H1 (cell line): ENCODE results near the gene TNFAIP8L3. TPM values are rescaled to one million over a fixed set of nuclear protein-coding genes. Genes with fewer than 3 reads are reported as not detected.

Experiments
- CTCF ChIA-PET: fragments of 300-600 bp; sonication (Branson Sonifier 250); formaldehyde crosslinking; loops from one replicate; lab custom pipeline; 2021; ENCODE audit not compliant: partially characterized antibody; lab: Charles Lee
- POLR2A ChIA-PET: fragments of 300-600 bp; sonication (Branson Sonifier 250); formaldehyde crosslinking; loops from one replicate; lab custom pipeline; 2021; ENCODE audit warnings: inconsistent platforms; ENCODE audit not compliant: partially characterized antibody; lab: Charles Lee
- DNase-seq, 2 experiments: peaks; one replicate each; pipeline versions ENCODE4 v3.0.0 to v3.0.0-alpha.2; 2010 to 2022; ENCODE audit warnings: low spot score in 2 of 2, low read depth in 1 of 2, mixed read lengths in 1 of 2
- FAIRE-seq: peaks from 2 replicates; lab custom pipeline; 2011; peaks lifted over from hg19 to GRCh38; lab: Jason Lieb, UNC
- H2AFZ ChIP-seq: 2 replicates; pipeline ENCODE4 v1.8.1; 2012; ENCODE audit warnings: low read length, inconsistent platforms
- H2AK5ac ChIP-seq: 2 replicates; pipeline ENCODE4 v1.6.1; 2013; ENCODE audit warnings: low read depth, low read length
- H2BK120ac ChIP-seq: replicated peaks from 2 replicates; pipeline ENCODE3; 2013; ENCODE audit warnings: low read depth, low read length, inconsistent platforms
- H2BK12ac ChIP-seq: 2 replicates; pipeline ENCODE4 v1.6.1; 2013; ENCODE audit warnings: low read depth, low read length
- H2BK15ac ChIP-seq: 2 replicates; pipeline ENCODE4 v1.6.1; 2013; ENCODE audit warnings: low read length
- H2BK20ac ChIP-seq: 2 replicates; pipeline ENCODE4 v1.6.1; 2013; ENCODE audit warnings: low read length
- H2BK5ac ChIP-seq: 2 replicates; pipeline ENCODE4 v1.6.1; 2013; ENCODE audit warnings: low read depth, low read length
- H3K14ac ChIP-seq: 2 replicates; pipeline ENCODE4 v1.6.1; 2013; ENCODE audit warnings: inconsistent platforms; ENCODE audit not compliant: insufficient read length
- H3K18ac ChIP-seq: 2 replicates; pipeline ENCODE4 v1.6.1; 2013; ENCODE audit warnings: low read length; ENCODE audit errors: extremely low read depth
- H3K23ac ChIP-seq: 2 replicates; pipeline ENCODE4 v1.6.1; 2013; ENCODE audit warnings: inconsistent platforms; ENCODE audit not compliant: insufficient read length
- H3K23me2 ChIP-seq: 2 replicates; pipeline ENCODE4 v1.6.1; 2013; ENCODE audit warnings: low read depth, low read length
- H3K27ac ChIP-seq: 2 replicates; pipeline ENCODE4 v1.6.1; 2011; ENCODE audit warnings: low read depth, low read length, inconsistent platforms
- H3K27me3 ChIP-seq, 4 experiments: replicated peaks in 1 of 4; 1 replicate in 1 of 4; 2 replicates in 3 of 4; pipeline versions ENCODE4 v1.6.1 to v1.8.1; 2011 to 2013; ENCODE audit warnings: low read length in 3 of 4, mild to moderate bottlenecking in 3 of 4, inconsistent platforms in 2 of 4, mixed read lengths in 2 of 4, moderate library complexity in 1 of 4; ENCODE audit not compliant: control insufficient read depth in 3 of 4, insufficient read depth in 3 of 4; ENCODE audit errors: extremely low read depth in 1 of 4
- H3K36me3 ChIP-seq, 4 experiments: 2 replicates each; pipeline versions ENCODE4 v1.6.1 to v1.8.1; 2011 to 2013; ENCODE audit warnings: mild to moderate bottlenecking in 4 of 4, low read length in 3 of 4, moderate library complexity in 2 of 4, control low read depth in 1 of 4, inconsistent platforms in 1 of 4; ENCODE audit not compliant: insufficient read depth in 4 of 4, control insufficient read depth in 2 of 4
- H3K4ac ChIP-seq: replicated peaks from 2 replicates; pipeline ENCODE3; 2013; ENCODE audit warnings: low read length, low read depth, mixed read lengths, inconsistent platforms; ENCODE audit not compliant: insufficient read length
- H3K4me1 ChIP-seq, 4 experiments: replicated peaks in 1 of 4; 1 replicate in 1 of 4; 2 replicates in 3 of 4; pipeline versions ENCODE4 v1.6.1 to v1.8.1; 2011 to 2013; ENCODE audit warnings: low read length in 3 of 4, inconsistent platforms in 2 of 4, mixed read lengths in 1 of 4; ENCODE audit not compliant: insufficient read depth in 4 of 4, control insufficient read depth in 3 of 4
- H3K4me2 ChIP-seq, 2 experiments: 2 replicates each; pipeline versions ENCODE4 v1.6.1 to v1.8.1; 2011 to 2013; ENCODE audit warnings: low read depth in 2 of 2, low read length in 2 of 2, control low read depth in 1 of 2, inconsistent platforms in 1 of 2, mild to moderate bottlenecking in 1 of 2; ENCODE audit not compliant: insufficient read depth in 1 of 2
- H3K4me3 ChIP-seq, 4 experiments: fragments of 200-600, 300-600 bp in 1 of 4; sonication (generic), shearing (Covaris generic), sonication (Bioruptor Twin) in 1 of 4; 2 replicates each; pipeline versions ENCODE4 v1.5.1 to v1.8.1; 2011 to 2016; ENCODE audit warnings: low read length in 4 of 4, low read depth in 3 of 4, control low read depth in 2 of 4, inconsistent platforms in 2 of 4, mild to moderate bottlenecking in 2 of 4, mixed read lengths in 1 of 4, moderate library complexity in 1 of 4; ENCODE audit not compliant: insufficient read depth in 2 of 4; ENCODE audit errors: extremely low read depth in 1 of 4
- H3K56ac ChIP-seq: replicated peaks from 2 replicates; pipeline ENCODE3; 2013; ENCODE audit warnings: low read depth, mild to moderate bottlenecking, mixed read lengths, low read length, inconsistent platforms; ENCODE audit not compliant: insufficient read length
- H3K79me1 ChIP-seq: 2 replicates; pipeline ENCODE4 v1.6.1; 2013; ENCODE audit warnings: low read depth, low read length, control low read depth
- H3K79me2 ChIP-seq, 2 experiments: 2 replicates each; pipeline versions ENCODE4 v1.6.1 to v1.8.1; 2012 to 2013; ENCODE audit warnings: low read length in 2 of 2, mild to moderate bottlenecking in 2 of 2, inconsistent platforms in 1 of 2; ENCODE audit not compliant: insufficient read depth in 2 of 2, control insufficient read depth in 1 of 2
- H3K9ac ChIP-seq, 4 experiments: replicated peaks in 1 of 4; 1 replicate in 1 of 4; 2 replicates in 3 of 4; pipeline versions ENCODE4 v1.6.1 to v1.8.1; 2011 to 2013; ENCODE audit warnings: low read depth in 3 of 4, low read length in 3 of 4, control low read depth in 2 of 4, mild to moderate bottlenecking in 2 of 4, moderate library complexity in 2 of 4, inconsistent platforms in 1 of 4; ENCODE audit errors: extremely low read depth in 1 of 4
- H3K9me3 ChIP-seq, 2 experiments: 2 replicates each; pipeline versions ENCODE4 v1.6.1 to v1.8.1; 2012 to 2013; ENCODE audit warnings: mild to moderate bottlenecking in 2 of 2, moderate library complexity in 2 of 2, control low read depth in 1 of 2, inconsistent platforms in 1 of 2, low read depth in 1 of 2, low read length in 1 of 2, mixed read lengths in 1 of 2; ENCODE audit not compliant: insufficient read depth in 2 of 2
- H4K20me1 ChIP-seq, 2 experiments: replicated peaks in 1 of 2; 2 replicates each; pipeline versions ENCODE3 to v1.8.1; 2011 to 2013; ENCODE audit warnings: inconsistent platforms in 2 of 2, low read length in 2 of 2, mild to moderate bottlenecking in 1 of 2; ENCODE audit not compliant: insufficient read depth in 2 of 2, control insufficient read depth in 1 of 2
- H4K5ac ChIP-seq: 2 replicates; pipeline ENCODE4 v1.6.1; 2013; ENCODE audit warnings: low read length, low read depth, mixed read lengths, inconsistent platforms; ENCODE audit not compliant: insufficient read length
- H4K8ac ChIP-seq: 2 replicates; pipeline ENCODE4 v1.8.0; 2013; ENCODE audit warnings: mild to moderate bottlenecking, moderate library complexity, low read length, inconsistent platforms; ENCODE audit not compliant: insufficient read depth; ENCODE audit errors: extremely low read depth
- H4K91ac ChIP-seq: replicated peaks from 2 replicates; pipeline ENCODE3; 2013; ENCODE audit warnings: low read length, mixed read lengths, inconsistent platforms; ENCODE audit not compliant: insufficient read length
- BACH1 ChIP-seq: IDR thresholded peaks from 2 replicates; pipeline ENCODE4 v1.6.1; 2012; ENCODE audit warnings: low read length, improper control_type of control experiment
- BCL11A ChIP-seq, 2 experiments: IDR thresholded peaks; one replicate each; pipeline ENCODE4 v1.6.1; 2011; ENCODE audit warnings: low read depth in 2 of 2, low read length in 2 of 2, mild to moderate bottlenecking in 2 of 2
- EP300 ChIP-seq, 2 experiments: IDR thresholded peaks; 1 replicate in 1 of 2; 2 replicates in 1 of 2; pipeline ENCODE4 v1.6.1; 2011 to 2012; ENCODE audit warnings: low read depth in 2 of 2, low read length in 2 of 2, mild to moderate bottlenecking in 2 of 2, borderline replicate concordance in 1 of 2, inconsistent platforms in 1 of 2, moderate library complexity in 1 of 2
- JUND ChIP-seq: IDR thresholded peaks from 2 replicates; pipeline ENCODE4 v1.6.1; 2011; ENCODE audit warnings: mild to moderate bottlenecking, improper control_type of control experiment, low read length
- POLR2AphosphoS5 ChIP-seq: IDR thresholded peaks from 2 replicates; pipeline ENCODE4 v1.6.1; 2011; ENCODE audit warnings: low read depth, low read length
- RAD21 ChIP-seq, 2 experiments: IDR thresholded peaks in 1 of 2; conservative IDR thresholded peaks in 1 of 2; 2 replicates each; pipeline ENCODE4 v1.6.1; 2011; ENCODE audit warnings: low read depth in 2 of 2, low read length in 2 of 2, improper control_type of control experiment in 1 of 2, inconsistent platforms in 1 of 2, mild to moderate bottlenecking in 1 of 2, moderate library complexity in 1 of 2
- RBBP5 ChIP-seq: IDR thresholded peaks from 2 replicates; pipeline ENCODE4 v1.7.1; 2012; ENCODE audit warnings: low read depth, mild to moderate bottlenecking, inconsistent platforms, low read length, moderate library complexity, borderline replicate concordance
- RFX5 ChIP-seq: IDR thresholded peaks from 2 replicates; pipeline ENCODE4 v1.6.1; 2011; ENCODE audit warnings: low read depth, low read length, improper control_type of control experiment, borderline replicate concordance
- TEAD4 ChIP-seq: IDR thresholded peaks from 2 replicates; pipeline ENCODE4 v1.6.1; 2012; ENCODE audit warnings: low read depth, low read length, inconsistent platforms, mixed read lengths
- WGBS, 2 experiments: shearing (Covaris generic) in 1 of 2; methylation state at CpG; one replicate each; pipeline versions ENCODE4 v1.1.6 to v1.1.7; 2013 to 2015; ENCODE audit warnings: low lambda C conversion rate in 2 of 2, mixed read lengths in 2 of 2, inconsistent platforms in 1 of 2, low coverage in 1 of 2, missing lambda C conversion rate in 1 of 2; ENCODE audit not compliant: insufficient replicate concordance in 2 of 2, insufficient coverage in 1 of 2, insufficient read length in 1 of 2; ENCODE audit errors: extremely low coverage in 1 of 2, missing lambda C conversion rate in 1 of 2; 5-methylcytosine and 5-hydroxymethylcytosine counted together
- polyA plus RNA-seq, 7 experiments: library from polyadenylated mRNA; depleted of rRNA in 3 of 7; stranded (reverse) in 5 of 7; unstranded in 2 of 7; fragments of >200 nt in 5 of 7; fragments of 200-250 nt in 2 of 7; gene quantifications; 1 replicate in 5 of 7; 2 replicates in 1 of 7; 4 replicates in 1 of 7; pipeline versions ENCODE4 v1.2.1 to v1.2.3, GENCODE V29; 2011 to 2013; ENCODE audit warnings: missing spikeins in 2 of 7, mixed read lengths in 2 of 7
- total RNA-seq: library from RNA; stranded (reverse); fragmentation: NEBNext Ultra II Directional; extraction: Animal tissue kit (Norgen Biotek cat#: 25700); gene quantifications from 2 replicates; pipeline ENCODE4 v1.2.1, GENCODE V29; 2021
- TF ChIP-seq, protein P1 (sequence below): IDR thresholded peaks from 2 replicates; pipeline ENCODE4 v1.6.1; 2011; ENCODE audit warnings: low read length, improper control_type of control experiment
- TF ChIP-seq, protein P2 (sequence below): IDR thresholded peaks from 2 replicates; pipeline ENCODE4 v1.6.1; 2012; ENCODE audit warnings: inconsistent platforms

Gene TNFAIP8L3
- total and polyA plus RNA-seq, 2 of the 8 experiments (the other 6 are each of a cell fraction or from before 2014, with no cell fraction given), result 0.23 to 0.67 TPM

DNA sequence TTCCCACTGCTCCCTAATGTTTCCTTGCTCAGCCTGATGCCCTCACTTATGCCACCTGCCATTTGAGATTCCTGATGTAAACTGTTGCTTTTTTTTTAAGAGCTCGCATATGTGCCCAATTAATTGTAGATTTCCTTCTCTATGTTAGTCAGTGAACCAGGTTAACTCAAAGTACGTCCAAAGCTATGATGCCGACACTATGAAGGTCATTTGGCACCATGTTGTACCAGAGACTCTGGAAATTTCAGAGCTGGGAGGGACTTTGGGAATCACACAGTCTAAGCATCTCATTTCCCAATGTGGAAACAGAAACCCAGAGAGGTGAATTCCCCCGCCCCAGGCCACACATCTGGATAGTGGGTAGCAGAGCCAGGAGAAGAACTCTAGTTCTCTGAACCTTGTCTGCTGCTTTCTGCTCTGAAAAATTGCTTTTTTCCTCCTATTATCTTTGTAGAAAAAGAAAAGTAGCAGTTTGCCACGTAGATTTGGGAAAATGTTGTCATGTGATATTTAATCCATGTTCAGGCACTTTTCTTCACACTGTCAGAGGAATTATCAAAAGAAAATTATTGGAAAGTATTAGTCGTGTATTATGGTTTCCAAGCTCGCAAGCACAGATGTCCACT, 38.5 kb upstream of the TNFAIP8L3 start:
- 64% methylated on average over 7 of the region's 7 CpGs; no CpG with 5 or more reads in 1 of the 2 experiments for WGBS, 2 experiments
- TF ChIP-seq RBBP5 (no peak), BCL11A (IDR thresholded peaks at IDR 0.05; ENCODE audit: low read depth in 2 of 2, low read length in 2 of 2) (no peak), RFX5 (no peak), POLR2AphosphoS5 (no peak), JUND (no peak), TEAD4 (no peak), BACH1 (no peak), RAD21 (IDR thresholded peaks at IDR 0.05 in 1 of 2, conservative IDR thresholded peaks at IDR 0.05 in 1 of 2; ENCODE audit: low read depth in 2 of 2, low read length in 2 of 2) (no peak), EP300 (IDR thresholded peaks at IDR 0.05; ENCODE audit: borderline replicate concordance in 1 of 2, low read depth in 2 of 2, low read length in 2 of 2) (no peak)
- TF ChIP-seq, protein P1, sequence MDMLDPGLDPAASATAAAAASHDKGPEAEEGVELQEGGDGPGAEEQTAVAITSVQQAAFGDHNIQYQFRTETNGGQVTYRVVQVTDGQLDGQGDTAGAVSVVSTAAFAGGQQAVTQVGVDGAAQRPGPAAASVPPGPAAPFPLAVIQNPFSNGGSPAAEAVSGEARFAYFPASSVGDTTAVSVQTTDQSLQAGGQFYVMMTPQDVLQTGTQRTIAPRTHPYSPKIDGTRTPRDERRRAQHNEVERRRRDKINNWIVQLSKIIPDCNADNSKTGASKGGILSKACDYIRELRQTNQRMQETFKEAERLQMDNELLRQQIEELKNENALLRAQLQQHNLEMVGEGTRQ, result no peak
- TF ChIP-seq, protein P2, sequence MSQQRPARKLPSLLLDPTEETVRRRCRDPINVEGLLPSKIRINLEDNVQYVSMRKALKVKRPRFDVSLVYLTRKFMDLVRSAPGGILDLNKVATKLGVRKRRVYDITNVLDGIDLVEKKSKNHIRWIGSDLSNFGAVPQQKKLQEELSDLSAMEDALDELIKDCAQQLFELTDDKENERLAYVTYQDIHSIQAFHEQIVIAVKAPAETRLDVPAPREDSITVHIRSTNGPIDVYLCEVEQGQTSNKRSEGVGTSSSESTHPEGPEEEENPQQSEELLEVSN, result no peak

More for the DNA sequence above, 38.5 kb upstream of the TNFAIP8L3 start:
- Histone ChIP-seq H3K4me3 (no peak overlapping the region), H3K79me2 (no peaks in the 10 kb centered on the region), H4K8ac (no peak overlapping the region), H4K5ac (no peak overlapping the region), H3K18ac (no peak overlapping the region), H2BK12ac (no peak overlapping the region), H2BK5ac (no peak overlapping the region), H3K36me3 (no peaks in the 10 kb centered on the region), H3K79me1 (no peaks in the 10 kb centered on the region), H3K4me1 (peaks cover 0 to 3% (median 0%) of the 10 kb centered on the region in 4 experiments; a peak in 1 of 7 replicates), H4K91ac (no peak overlapping the region), H3K4me2 (no peak overlapping the region), H2BK120ac (no peak overlapping the region), H3K23ac (no peak overlapping the region), H2AK5ac (no peak overlapping the region), H3K9me3 (no peaks in the 10 kb centered on the region), H3K23me2 (no peaks in the 10 kb centered on the region), H3K56ac (no peak overlapping the region), H2BK15ac (no peak overlapping the region), H3K27me3 (no peaks in the 10 kb centered on the region), H3K4ac (no peak overlapping the region), H3K14ac (no peak overlapping the region), H4K20me1 (peaks cover 0 to 2% of the 10 kb centered on the region in 2 experiments), H2BK20ac (no peak overlapping the region), H2AFZ (no peak overlapping the region), H3K27ac (no peak overlapping the region), H3K9ac (no peak overlapping the region)
- ChIA-PET CTCF (interaction anchor here (0.6 to 7.6 kb wide), 43 partner anchors 9 to 488 kb away, joined by 3 to 71 read pairs (median 5); no protein-coding TSS in a partner anchor), POLR2A (interaction anchor here (0.6 to 0.7 kb wide), 3 partner anchors 49 to 405 kb away, joined by 3 to 4 read pairs (median 3); no protein-coding TSS in a partner anchor)
- DNase-seq (no peak), FAIRE-seq (no peak)
